Measurements from ENCODE around the gene SFI1.

SFI1 gene

GRCh38 chr22:31561238-31561887 lies 65.0 kb downstream of the SFI1 start (continued):
- TF ChIP-seq ZNF341 (tag by site-specific recombination; IDR thresholded peaks at IDR 0.05; ENCODE audit: low read depth) (peak; percentile 84), TRIM28 (IDR thresholded peaks at IDR 0.05; ENCODE audit: borderline replicate concordance, low read length) (peak; percentile 34; the same call in 1 of the 2 replicates)

- no peak overlapping the region for H3K4me3 ChIP-seq (ENCODE audit: low read depth, low read length)
- no peaks in the 10 kb centered on the region for H3K9me3 ChIP-seq (ENCODE audit: control insufficient read depth, insufficient read depth, low read depth, low read length)
- TF ChIP-seq HOXA7 (CRISPR knock-in tag; IDR thresholded peaks at IDR 0.05; ENCODE audit: borderline replicate concordance) (no peak), SP3 (tag by site-specific recombination; IDR thresholded peaks at IDR 0.05) (no peak), PRDM6 (tag by site-specific recombination; IDR thresholded peaks at IDR 0.05) (no peak), ZSCAN4 (tag by site-specific recombination; IDR thresholded peaks at IDR 0.05) (no peak), HIC1 (tag by site-specific recombination; IDR thresholded peaks at IDR 0.05) (no peak), ZNF354C (tag by site-specific recombination; IDR thresholded peaks at IDR 0.05; ENCODE audit: borderline replicate concordance, low read depth) (no peak), KLF1 (tag by site-specific recombination; IDR thresholded peaks at IDR 0.05) (no peak), ZNF837 (tag by site-specific recombination; IDR thresholded peaks at IDR 0.05) (no peak), ZNF26 (tag by site-specific recombination; IDR thresholded peaks at IDR 0.05) (no peak), ZNF600 (tag by site-specific recombination; IDR thresholded peaks at IDR 0.05) (no peak), GFI1B (tag by site-specific recombination; IDR thresholded peaks at IDR 0.05) (no peak), ZNF707 (tag by site-specific recombination; IDR thresholded peaks at IDR 0.05) (no peak), ZNF266 (tag by site-specific recombination; IDR thresholded peaks at IDR 0.05; ENCODE audit: low read depth) (no peak)
- H3K27ac ChIP-seq (ENCODE audit: extremely low read depth, low read depth, low read length): no peak overlapping the region
- CTCF ChIA-PET: interaction anchor here (0.5 to 3.1 kb wide), 29 partner anchors 8 to 996 kb away, joined by 3 to 17 read pairs (median 4); no protein-coding TSS in a partner anchor
- H3K4me1 ChIP-seq (ENCODE audit: control insufficient read depth, insufficient read depth, low read length): no peaks in the 10 kb centered on the region
- POLR2A ChIA-PET: no interaction called here
- peaks cover 25 to 27% of the 10 kb centered on the region in 2 experiments; a peak in 2 of 3 replicates for H3K36me3 ChIP-seq (ENCODE audit: control insufficient read depth in 2 of 2, insufficient read depth in 1 of 2, low read length in 2 of 2)
Measured at GRCh38 chr22:31561970-31562369, 65.6 kb downstream of the SFI1 start.

- CTCF ChIA-PET: interaction anchor here (0.9 to 2.2 kb wide), 3 partner anchors 10 to 404 kb away, joined by 3 to 9 read pairs (median 4); no protein-coding TSS in a partner anchor
- POLR2A ChIA-PET: interaction anchor here (0.5 kb wide), 1 partner anchor 104 kb away, joined by 3 read pairs; no protein-coding TSS in a partner anchor
- Histone ChIP-seq H3K27ac (ENCODE audit: extremely low read depth, low read depth, low read length) (no peak overlapping the region), H3K4me1 (ENCODE audit: control insufficient read depth, insufficient read depth, low read length) (no peaks in the 10 kb centered on the region), H3K4me3 (ENCODE audit: low read depth, low read length) (no peak overlapping the region), H3K36me3 (ENCODE audit: control insufficient read depth in 2 of 2, insufficient read depth in 1 of 2, low read length in 2 of 2) (peaks cover 10 to 16% of the 10 kb centered on the region in 2 experiments; a peak in 2 of 3 replicates), H3K9me3 (ENCODE audit: control insufficient read depth, insufficient read depth, low read depth, low read length) (no peaks in the 10 kb centered on the region)
- TF ChIP-seq ZNF488 (tag by site-specific recombination; IDR thresholded peaks at IDR 0.05) (no peak), ZNF302 (tag by site-specific recombination; IDR thresholded peaks at IDR 0.05; ENCODE audit: low read depth) (no peak), ZNF639 (tag by site-specific recombination; IDR thresholded peaks at IDR 0.05) (no peak), ZNF280D (tag by site-specific recombination; IDR thresholded peaks at IDR 0.05) (no peak), ZNF266 (tag by site-specific recombination; IDR thresholded peaks at IDR 0.05; ENCODE audit: low read depth) (no peak), ZNF121 (tag by site-specific recombination; IDR thresholded peaks at IDR 0.05) (no peak)
Measured at GRCh38 chr22:31566484-31566883, 70.1 kb downstream of the SFI1 start.
